ENCODE measurements around the gene TBC1D12. TPM values are rescaled to one million over a fixed set of nuclear protein-coding genes. Genes with fewer than 3 reads are reported as not detected.

The TBC1D12 gene
- total RNA-seq, 1 donor from 2014 or later, result 6.9 TPM

- no peak for DNase-seq (ENCODE audit: low spot score)
- Histone ChIP-seq H3K27ac (no peak overlapping the region), H3F3A (ENCODE audit: low read depth) (peaks cover 8% of the 10 kb centered on the region), H3K36me3 (no peaks in the 10 kb centered on the region), H2AFZ (replicated peaks) (no peak overlapping the region), H3K4me1 (no peaks in the 10 kb centered on the region), H3K9ac (no peak overlapping the region), H4K20me1 (ENCODE audit: low read depth) (peaks cover under 1% of the 10 kb centered on the region), H3K9me3 (ENCODE audit: low read depth) (no peaks in the 10 kb centered on the region), H3K4me3 (no peak overlapping the region), H3K27me3 (peaks cover 12% of the 10 kb centered on the region), H3K79me2 (ENCODE audit: low read depth) (no peaks in the 10 kb centered on the region), H3K4me2 (no peak overlapping the region)
- H3K4me1 Mint-ChIP-seq, result peaks cover 7% of the 10 kb centered on the region
- TF ChIP-seq CTCF (IDR thresholded peaks at IDR 0.05) (no peak), EZH2 (IDR thresholded peaks at IDR 0.05) (no peak), EZH2phosphoT487 (IDR thresholded peaks at IDR 0.05) (no peak)
- peaks cover 5% of the 10 kb centered on the region for H3K27me3 Mint-ChIP-seq (ENCODE audit: insufficient read depth, low read depth)
- peaks cover 4% of the 10 kb centered on the region for H3K9me3 Mint-ChIP-seq
- no peaks in the 10 kb centered on the region for H3K36me3 Mint-ChIP-seq
- H3K4me3 Mint-ChIP-seq, result no peak overlapping the region
- no peak overlapping the region for H3K27ac Mint-ChIP-seq
Observed at GRCh38 chr10:94398762-94399161, 3.6 kb upstream of the TBC1D12 start.

GRCh38 chr10:94402843-94403379 lies 570 bp downstream of the TBC1D12 start:
- Mint-ChIP-seq H3K4me3 (peak overlapping the region; percentile 97), H3K27me3 (ENCODE audit: insufficient read depth, low read depth) (peaks cover 3% of the 10 kb centered on the region), H3K36me3 (no peaks in the 10 kb centered on the region), H3K4me1 (peaks cover 7% of the 10 kb centered on the region), H3K9me3 (peaks cover 4% of the 10 kb centered on the region), H3K27ac (no peak overlapping the region)
- Histone ChIP-seq H3K79me2 (ENCODE audit: low read depth) (peaks cover 5% of the 10 kb centered on the region), H3K36me3 (no peaks in the 10 kb centered on the region), H4K20me1 (ENCODE audit: low read depth) (peaks cover 7% of the 10 kb centered on the region), H3K9ac (no peak overlapping the region), H3K9me3 (ENCODE audit: low read depth) (no peaks in the 10 kb centered on the region), H3K4me1 (no peaks in the 10 kb centered on the region), H3K27ac (no peak overlapping the region), H3F3A (ENCODE audit: low read depth) (peaks cover 8% of the 10 kb centered on the region), H3K27me3 (peaks cover 31% of the 10 kb centered on the region), H2AFZ (replicated peaks) (peak overlapping the region; percentile 94), H3K4me2 (peak overlapping the region; percentile 91), H3K4me3 (peak overlapping the region; percentile 77)
- TF ChIP-seq CTCF (IDR thresholded peaks at IDR 0.05), result no peak
- TF ChIP-seq EZH2 (IDR thresholded peaks at IDR 0.05), result no peak
- TF ChIP-seq EZH2phosphoT487 (IDR thresholded peaks at IDR 0.05), result no peak
- peak; percentile 79 for DNase-seq (ENCODE audit: low spot score)

DNA sequence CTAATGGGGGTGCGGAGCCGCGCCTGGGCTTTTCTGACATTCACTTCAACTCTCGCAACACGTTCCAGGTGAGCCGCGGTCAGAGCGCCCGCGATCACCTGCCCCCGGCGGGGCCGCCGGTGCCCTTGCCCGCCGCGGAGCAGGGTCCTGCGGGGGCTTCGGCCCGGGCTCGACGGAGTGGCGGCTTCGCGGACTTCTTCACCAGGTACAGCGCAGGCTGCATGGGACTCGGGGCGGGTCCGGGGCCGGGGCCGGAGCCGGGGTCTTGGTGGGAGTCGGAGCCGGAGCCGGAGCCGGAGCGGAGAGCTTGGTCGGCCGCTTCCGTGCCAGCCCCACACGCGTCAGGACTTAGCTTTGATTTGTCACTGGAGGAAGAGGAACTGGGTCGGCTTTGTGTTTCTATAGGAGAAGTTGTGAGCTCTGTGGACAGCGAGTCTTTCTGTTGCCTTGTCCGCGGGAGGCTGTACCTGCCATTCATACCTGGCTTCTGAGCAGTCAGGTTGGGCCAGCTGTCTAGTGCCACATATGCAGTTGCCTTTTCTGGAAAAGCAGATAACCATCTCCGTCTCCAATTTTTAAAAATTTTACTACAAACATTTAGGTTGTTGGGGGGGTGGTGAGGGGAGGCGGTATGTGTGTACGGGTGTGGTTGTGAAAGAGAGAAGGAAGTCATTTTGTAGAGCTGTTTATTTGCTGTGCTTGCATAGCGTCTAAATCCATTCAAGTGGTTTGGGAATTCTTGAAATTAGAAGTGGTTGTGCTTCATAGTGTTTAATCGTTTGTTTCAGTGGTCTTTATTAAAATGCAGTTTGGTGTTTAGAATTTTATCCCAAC lies 1.3 kb downstream of the TBC1D12 start:
- Histone ChIP-seq H3K4me1 (peaks cover under 1% of the 10 kb centered on the region), H2AFZ (replicated peaks) (peak overlapping the region; percentile 94), H3K27me3 (peaks cover 31% of the 10 kb centered on the region), H3K9me3 (ENCODE audit: low read depth) (no peaks in the 10 kb centered on the region), H3K79me2 (ENCODE audit: low read depth) (peaks cover 5% of the 10 kb centered on the region), H3K4me3 (peak overlapping the region; percentile 77), H3K36me3 (no peaks in the 10 kb centered on the region), H3K27ac (no peak overlapping the region), H3K9ac (no peak overlapping the region), H4K20me1 (ENCODE audit: low read depth) (peaks cover 7% of the 10 kb centered on the region), H3K4me2 (peak overlapping the region; percentile 91), H3F3A (ENCODE audit: low read depth) (peaks cover 8% of the 10 kb centered on the region)
- Mint-ChIP-seq H3K4me1 (peaks cover 10% of the 10 kb centered on the region), H3K27ac (peak overlapping the region; percentile 88), H3K4me3 (peak overlapping the region; percentile 97), H3K27me3 (ENCODE audit: insufficient read depth, low read depth) (peaks cover 3% of the 10 kb centered on the region), H3K36me3 (no peaks in the 10 kb centered on the region), H3K9me3 (peaks cover 4% of the 10 kb centered on the region)
- TF ChIP-seq CTCF (IDR thresholded peaks at IDR 0.05), result no peak
- TF ChIP-seq EZH2 (IDR thresholded peaks at IDR 0.05), result peak; percentile 87
- TF ChIP-seq EZH2phosphoT487 (IDR thresholded peaks at IDR 0.05), result peak; percentile 71
- peak; percentile 39 for DNase-seq (ENCODE audit: low spot score)

Measured in neural progenitor cell (in vitro differentiated cells).